IgD-negative memory B cell (primary cell): ENCODE measurements around the gene FOXO3. TPM values are rescaled to one million over a fixed set of nuclear protein-coding genes. Genes with fewer than 3 reads are reported as not detected.

Experiments used
- H3K27ac Mint-ChIP-seq, 3 donors: one replicate each; pipeline ENCODE4 v1.8.0; 2020 to 2022; ENCODE audit warnings: mild to moderate bottlenecking in 3 of 3, mixed read lengths in 3 of 3, moderate library complexity in 1 of 3
- H3K27me3 Mint-ChIP-seq: one replicate; pipeline ENCODE4 v1.8.0; 2021; ENCODE audit warnings: mixed read lengths
- H3K36me3 Mint-ChIP-seq: one replicate; pipeline ENCODE4 v1.8.0; 2020; ENCODE audit warnings: mild to moderate bottlenecking, mixed read lengths
- H3K4me1 Mint-ChIP-seq, 3 donors: one replicate each; pipeline ENCODE4 v1.8.0; 2020 to 2022; ENCODE audit warnings: mixed read lengths in 3 of 3, mild to moderate bottlenecking in 1 of 3
- H3K4me3 Mint-ChIP-seq, 4 donors: one replicate each; pipeline ENCODE4 v1.8.0; 2020 to 2022; ENCODE audit warnings: mild to moderate bottlenecking in 4 of 4, mixed read lengths in 4 of 4, moderate library complexity in 3 of 4
- H3K9me3 Mint-ChIP-seq, 3 donors: one replicate each; pipeline ENCODE4 v1.8.0; 2020 to 2021; ENCODE audit warnings: mixed read lengths in 3 of 3, mild to moderate bottlenecking in 1 of 3
- polyA plus RNA-seq: library from polyadenylated mRNA; unstranded; fragments of 300-500 nt; fragmentation: Illumina TruSeq; gene quantifications from one replicate; pipeline ENCODE4 v1.2.3, GENCODE V29; 2021

Gene FOXO3
- polyA plus RNA-seq, 1 donor from 2014 or later: 15.5 TPM

GRCh38 chr6:108730635-108731515 is 170.2 kb downstream of the FOXO3 start:
- Mint-ChIP-seq H3K27me3 (peaks cover 3% of the 10 kb centered on the region), H3K9me3 (no peaks in the 10 kb centered on the region), H3K27ac (no peak overlapping the region), H3K36me3 (peaks cover 1% of the 10 kb centered on the region), H3K4me3 (no peak overlapping the region), H3K4me1 (peaks cover under 1 to 1% (median 1%) of the 10 kb centered on the region in 3 donors)

- Mint-ChIP-seq H3K27me3 (peaks cover 9% of the 10 kb centered on the region), H3K9me3 (no peaks in the 10 kb centered on the region), H3K4me3 (no peak overlapping the region), H3K4me1 (peaks cover 5 to 8% (median 6%) of the 10 kb centered on the region in 3 donors), H3K27ac (no peak overlapping the region), H3K36me3 (peaks cover 1% of the 10 kb centered on the region)
These were observed 171.6 kb downstream of the FOXO3 start for GRCh38 chr6:108732091-108732870.

GRCh38 chr6:108733051-108733450 is 172.3 kb downstream of the FOXO3 start:
- Mint-ChIP-seq H3K27me3 (peaks cover 9% of the 10 kb centered on the region), H3K27ac (no peak overlapping the region), H3K9me3 (no peaks in the 10 kb centered on the region), H3K4me1 (peaks cover 6 to 8% (median 8%) of the 10 kb centered on the region in 3 donors), H3K36me3 (peaks cover 1% of the 10 kb centered on the region), H3K4me3 (peak overlapping the region in 1 of 4 donors; percentile 20)

GRCh38 chr6:108733706-108734265 is 173.1 kb downstream of the FOXO3 start:
- Mint-ChIP-seq H3K27ac (no peak overlapping the region), H3K4me3 (no peak overlapping the region), H3K9me3 (no peaks in the 10 kb centered on the region)

More at GRCh38 chr6:108733706-108734265, 173.1 kb downstream of the FOXO3 start:
- Mint-ChIP-seq H3K4me1 (peaks cover 6 to 11% (median 8%) of the 10 kb centered on the region in 3 donors), H3K27me3 (peaks cover 9% of the 10 kb centered on the region), H3K36me3 (peaks cover 1% of the 10 kb centered on the region)
